Common myeloid progenitor, CD34-positive (primary cell): Measurements from ENCODE around the gene KLF2.
"Not testable (repeated sequence)": the region's sequence is repeated elsewhere in the genome, so short reads cannot be mapped to it uniquely, and the experiment has no call there.

Experiments used
- CTCF ChIA-PET: fragments of 350-600 bp; sonication (Branson Sonifier 250); formaldehyde crosslinking; loops from one replicate; lab custom pipeline; 2021; ENCODE audit warnings: antibody characterized with exemption; lab: Charles Lee
- POLR2A ChIA-PET: fragments of 350-600 bp; sonication (Branson Sonifier 250); formaldehyde crosslinking; loops from one replicate; lab custom pipeline; 2021; ENCODE audit warnings: antibody characterized with exemption; lab: Charles Lee
- DNase-seq, 3 donors: peaks; one replicate each; pipeline versions ENCODE4 v3.0.0 to v3.0.0-alpha.2; 2013
- H3K27ac ChIP-seq, 2 experiments: 1 replicate in 1 of 2; 2 replicates in 1 of 2; pipeline ENCODE4 v1.7.0; 2013; ENCODE audit warnings: inconsistent platforms in 2 of 2, low read length in 2 of 2, mild to moderate bottlenecking in 2 of 2, low read depth in 1 of 2, moderate library complexity in 1 of 2; ENCODE audit not compliant: severe bottlenecking in 2 of 2, insufficient read depth in 1 of 2, poor library complexity in 1 of 2
- H3K27me3 ChIP-seq, 5 experiments: replicated peaks in 2 of 5; 1 replicate in 3 of 5; 2 replicates in 2 of 5; pipeline versions ENCODE4 v1.6.1 to v1.7.0; 2013; ENCODE audit warnings: low read length in 4 of 5, mild to moderate bottlenecking in 2 of 5, moderate library complexity in 2 of 5, inconsistent platforms in 1 of 5; ENCODE audit not compliant: insufficient read depth in 5 of 5, control insufficient read depth in 4 of 5
- H3K36me3 ChIP-seq, 4 experiments: 1 replicate in 2 of 4; 2 replicates in 2 of 4; pipeline versions ENCODE4 v1.6.1 to v1.7.0; 2013; ENCODE audit warnings: low read length in 3 of 4, control low read depth in 1 of 4, mild to moderate bottlenecking in 1 of 4; ENCODE audit not compliant: control insufficient read depth in 4 of 4, insufficient read depth in 4 of 4
- H3K4me1 ChIP-seq, 4 experiments: 1 replicate in 3 of 4; 2 replicates in 1 of 4; pipeline versions ENCODE4 v1.6.1 to v1.7.1; 2013; ENCODE audit warnings: low read length in 3 of 4, mild to moderate bottlenecking in 3 of 4, control low read depth in 1 of 4, inconsistent platforms in 1 of 4, moderate library complexity in 1 of 4; ENCODE audit not compliant: control insufficient read depth in 4 of 4, insufficient read depth in 4 of 4; ENCODE audit errors: control extremely low read depth in 1 of 4
- H3K4me3 ChIP-seq, 7 experiments: 1 replicate in 4 of 7; 2 replicates in 3 of 7; pipeline versions ENCODE4 v1.5.1 to v1.7.0; 2013; ENCODE audit warnings: mild to moderate bottlenecking in 7 of 7, low read length in 6 of 7, moderate library complexity in 6 of 7, inconsistent platforms in 2 of 7, low read depth in 2 of 7, control low read depth in 1 of 7; ENCODE audit not compliant: insufficient read depth in 4 of 7, control insufficient read depth in 1 of 7; ENCODE audit errors: extremely low read depth in 1 of 7
- H3K9me3 ChIP-seq, 5 experiments: 1 replicate in 4 of 5; 2 replicates in 1 of 5; pipeline versions ENCODE4 v1.6.1 to v1.7.1; 2013; ENCODE audit warnings: low read length in 4 of 5, mild to moderate bottlenecking in 2 of 5, inconsistent platforms in 1 of 5, low read depth in 1 of 5, moderate library complexity in 1 of 5; ENCODE audit not compliant: control insufficient read depth in 4 of 5, insufficient read depth in 2 of 5; ENCODE audit errors: control extremely low read depth in 1 of 5
- WGBS: methylation state at CpG from one replicate; pipeline ENCODE4 v1.1.5; 2013; ENCODE audit not compliant: insufficient coverage; 5-methylcytosine and 5-hydroxymethylcytosine counted together

The KLF2 gene

GRCh38 chr19:16340092-16340491 lies 15.5 kb downstream of the KLF2 start:
- Histone ChIP-seq H3K27me3 (peaks cover 0 to 4% (median 0%) of the 10 kb centered on the region in 5 experiments), H3K4me3 (no peak overlapping the region), H3K9me3 (no peaks in the 10 kb centered on the region), H3K4me1 (peaks cover 3 to 32% (median 28%) of the 10 kb centered on the region in 4 experiments), H3K27ac (no peak overlapping the region), H3K36me3 (peaks cover 0 to 2% (median 0%) of the 10 kb centered on the region in 4 experiments)
- ChIA-PET POLR2A (interaction anchor here (1.2 kb wide), 1 partner anchor 11 kb away, joined by 8 read pairs; no protein-coding TSS in a partner anchor), CTCF (interaction anchor here (0.6 to 2.1 kb wide), 5 partner anchors 13 to 43 kb away, joined by 3 to 9 read pairs (median 4); no protein-coding TSS in a partner anchor)
- DNase-seq: no peak
- WGBS: 100% methylated on average over 4 of the region's 5 CpGs

GRCh38 chr19:16340654-16341053 lies 16.0 kb downstream of the KLF2 start:
- no peak overlapping the region for H3K27ac ChIP-seq
- no peaks in the 10 kb centered on the region for H3K9me3 ChIP-seq
- H3K4me1 ChIP-seq: peaks cover 3 to 32% (median 28%) of the 10 kb centered on the region in 4 experiments
- peaks cover 0 to 4% (median 0%) of the 10 kb centered on the region in 5 experiments for H3K27me3 ChIP-seq
- CTCF ChIA-PET: interaction anchor here (2.0 to 2.1 kb wide), 2 partner anchors 26 to 43 kb away, joined by 6 to 9 read pairs; no protein-coding TSS in a partner anchor
- WGBS: 100% methylated on average over 2 of the region's 3 CpGs
- POLR2A ChIA-PET: no interaction called here
- peaks cover 0 to 4% (median 0%) of the 10 kb centered on the region in 4 experiments for H3K36me3 ChIP-seq
- H3K4me3 ChIP-seq: no peak overlapping the region
- no peak for DNase-seq

DNA sequence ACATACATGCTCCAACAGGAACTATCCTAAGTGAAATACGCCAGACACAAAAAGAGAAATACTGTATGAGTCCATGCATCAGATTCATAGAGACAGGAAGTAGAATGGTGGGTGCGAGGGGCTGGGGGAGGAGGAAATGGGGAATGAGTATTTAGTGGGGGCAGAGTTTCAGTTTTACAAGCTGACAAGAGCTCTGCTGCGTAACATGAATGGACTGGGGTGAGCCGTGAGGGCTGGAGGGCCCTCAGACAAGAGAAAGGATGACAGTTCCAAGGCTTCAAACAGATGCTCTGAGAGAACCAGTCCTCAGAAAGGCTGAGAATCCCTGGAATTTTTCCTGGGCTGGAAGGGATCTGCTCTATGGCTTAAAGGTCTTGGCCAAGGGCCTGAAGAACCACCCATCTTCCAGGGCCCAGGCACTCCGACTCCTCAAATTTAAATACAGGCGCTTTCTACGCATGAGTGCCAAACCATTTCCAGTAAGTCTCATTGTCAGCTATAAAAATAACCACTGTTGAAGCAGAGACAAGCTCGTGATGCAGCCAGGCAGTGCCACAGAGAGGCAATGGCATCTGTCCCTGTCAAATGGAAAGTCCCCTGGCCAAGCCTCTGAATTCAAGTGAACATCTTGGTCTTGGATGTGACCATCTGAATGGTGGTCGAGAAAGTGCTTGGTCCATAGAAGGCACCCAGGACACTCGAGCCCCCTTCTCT lies 17.5 kb downstream of the KLF2 start:
- ChIA-PET CTCF (interaction anchor here (0.8 to 2.0 kb wide), 9 partner anchors 9 to 79 kb away, joined by 3 to 7 read pairs (median 4); no protein-coding TSS in a partner anchor), POLR2A (interaction anchor here (0.8 to 1.2 kb wide), 4 partner anchors 11 to 25 kb away, joined by 3 to 7 read pairs (median 3); no protein-coding TSS in a partner anchor)
- peak in 2 of 3 donors; percentile 59 to 66 for DNase-seq
- peaks cover 0 to 4% (median 0%) of the 10 kb centered on the region in 5 experiments for H3K27me3 ChIP-seq
- H3K36me3 ChIP-seq: peaks cover 0 to 4% (median 0%) of the 10 kb centered on the region in 4 experiments
- WGBS: 44% methylated on average over 8 of the region's 10 CpGs
- no peak overlapping the region for H3K4me3 ChIP-seq
- H3K9me3 ChIP-seq: no peaks in the 10 kb centered on the region
- peaks cover 3 to 32% (median 28%) of the 10 kb centered on the region in 4 experiments for H3K4me1 ChIP-seq
- H3K27ac ChIP-seq: no peak overlapping the region

- Histone ChIP-seq H3K9me3 (no peaks in the 10 kb centered on the region), H3K27ac (no peak overlapping the region), H3K4me3 (no peak overlapping the region), H3K36me3 (peaks cover 0 to 4% (median 0%) of the 10 kb centered on the region in 4 experiments), H3K4me1 (peaks cover 3 to 29% (median 23%) of the 10 kb centered on the region in 4 experiments), H3K27me3 (no peaks in the 10 kb centered on the region)
- POLR2A ChIA-PET: interaction anchor here (1.0 to 1.2 kb wide), 3 partner anchors 12 to 24 kb away, joined by 3 read pairs; no protein-coding TSS in a partner anchor
- WGBS: 100% methylated on average over 3 of the region's 7 CpGs
- DNase-seq: no peak
- CTCF ChIA-PET: interaction anchor here (1.1 to 2.0 kb wide), 4 partner anchors 8 to 28 kb away, joined by 3 to 7 read pairs (median 5); no protein-coding TSS in a partner anchor
These were observed 18.5 kb downstream of the KLF2 start for GRCh38 chr19:16343156-16343555.

DNA sequence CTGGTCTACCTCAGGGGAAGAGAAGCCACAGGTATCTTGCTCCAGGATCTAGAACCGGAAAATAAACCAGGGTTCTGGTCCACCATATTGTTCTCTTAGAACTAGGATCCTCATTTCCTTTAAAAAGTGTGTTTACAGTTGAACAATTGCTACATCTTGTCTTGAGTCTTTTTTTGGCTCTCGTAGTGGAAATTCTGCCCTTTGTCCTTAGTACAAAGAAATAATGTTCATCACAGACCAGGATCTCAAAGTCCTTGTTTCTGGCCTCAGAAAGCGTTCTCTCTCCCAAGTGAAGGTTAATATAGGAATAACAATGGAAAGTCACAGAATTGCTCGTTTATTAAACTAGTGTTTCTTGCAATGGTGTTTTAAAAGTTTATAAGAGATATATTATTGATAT lies 20.8 kb downstream of the KLF2 start:
- peaks cover 0 to 4% (median 0%) of the 10 kb centered on the region in 4 experiments for H3K36me3 ChIP-seq
- H3K4me1 ChIP-seq: peaks cover 0 to 15% (median 10%) of the 10 kb centered on the region in 4 experiments
- no peak for DNase-seq
- ChIA-PET CTCF (interaction anchor here (1.0 kb wide), 1 partner anchor 97 kb away, joined by 3 read pairs; no protein-coding TSS in a partner anchor), POLR2A (no interaction called here)
- H3K27ac ChIP-seq: no peak overlapping the region
- H3K9me3 ChIP-seq: no peaks in the 10 kb centered on the region
- no peak overlapping the region for H3K4me3 ChIP-seq
- 100% methylated on average over 1 of the region's 4 CpGs for WGBS
- H3K27me3 ChIP-seq: no peaks in the 10 kb centered on the region

DNA sequence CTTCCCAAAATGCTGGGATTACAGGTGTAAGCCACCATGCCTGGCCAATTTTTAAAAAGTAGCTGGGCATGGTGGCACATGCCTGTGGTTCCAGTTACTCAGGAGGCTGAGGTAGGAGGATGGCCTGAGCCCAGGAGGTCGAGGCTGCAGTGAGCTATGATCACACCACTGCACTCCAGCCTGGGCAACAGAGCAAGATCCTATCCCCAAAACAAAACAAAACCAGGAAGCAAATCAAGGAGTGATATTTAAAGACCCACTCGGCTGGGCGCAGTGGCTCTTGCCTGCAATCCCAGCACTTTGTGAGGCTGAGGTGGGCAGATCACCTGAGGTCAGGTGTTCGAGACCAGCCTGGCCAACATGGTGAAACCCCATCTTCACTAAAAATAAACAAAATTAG lies 22.5 kb downstream of the KLF2 start:
- H3K36me3 ChIP-seq, H3K27me3 ChIP-seq, H3K9me3 ChIP-seq, H3K27ac ChIP-seq, POLR2A ChIA-PET, DNase-seq, H3K4me3 ChIP-seq: not testable (repeated sequence)
- CTCF ChIA-PET: interaction anchor here (0.9 to 1.2 kb wide), 3 partner anchors 22 to 101 kb away, joined by 3 read pairs; no protein-coding TSS in a partner anchor
- 100% methylated on average over 2 of the region's 4 CpGs for WGBS
- H3K4me1 ChIP-seq: peaks cover 0 to 16% (median 13%) of the 10 kb centered on the region in 4 experiments
